B cell (primary cell): Measurements from ENCODE around the gene ETV2. TPM values are rescaled to one million over a fixed set of nuclear protein-coding genes. Genes with fewer than 3 reads are reported as not detected.

Source experiments
- ATAC-seq: fragments of 200-7000 bp; cut with Tn5 transposase; one replicate; pipeline ENCODE4 v1.10.0; 2021; ENCODE audit warnings: low read depth, mild to moderate bottlenecking, moderate number of reproducible peaks, moderate library complexity
- CTCF ChIA-PET: fragments of 350-600 bp; sonication (Branson Sonifier 250); formaldehyde crosslinking; loops from one replicate; lab custom pipeline; 2021; ENCODE audit warnings: antibody characterized with exemption, inconsistent platforms; lab: Charles Lee
- POLR2A ChIA-PET: fragments of 350-600 bp; sonication (Branson Sonifier 250); formaldehyde crosslinking; loops from one replicate; lab custom pipeline; 2021; ENCODE audit warnings: antibody characterized with exemption; lab: Charles Lee
- DNase-seq: peaks from one replicate; pipeline ENCODE4 v3.0.0; 2013
- H2AFZ ChIP-seq: 2 replicates; pipeline ENCODE4 v1.6.1; 2012; ENCODE audit warnings: mild to moderate bottlenecking, low read depth, low read length; ENCODE audit not compliant: insufficient read depth, poor library complexity, severe bottlenecking
- H3K27ac ChIP-seq, 2 donors: 1 replicate in 1 of 2; 2 replicates in 1 of 2; pipeline ENCODE4 v1.5.1; 2012 to 2013; ENCODE audit warnings: low read length in 2 of 2, mild to moderate bottlenecking in 2 of 2, moderate library complexity in 1 of 2
- H3K27me3 ChIP-seq, 4 experiments: fragments of 200-600 bp in 1 of 4; sonication (generic) in 1 of 4; replicated peaks in 1 of 4; 1 replicate in 2 of 4; 2 replicates in 2 of 4; pipeline versions ENCODE4 v1.6.1 to v1.7.0; 2013 to 2016; ENCODE audit warnings: low read length in 3 of 4, mild to moderate bottlenecking in 2 of 4, mixed read lengths in 1 of 4, moderate library complexity in 1 of 4; ENCODE audit not compliant: insufficient read depth in 4 of 4, control insufficient read depth in 3 of 4; ENCODE audit errors: control extremely low read depth in 1 of 4
- H3K36me3 ChIP-seq, 2 experiments: replicated peaks in 1 of 2; 1 replicate in 1 of 2; 2 replicates in 1 of 2; pipeline versions ENCODE4 v1.6.1 to v1.7.1; 2013; ENCODE audit warnings: low read length in 1 of 2; ENCODE audit not compliant: insufficient read depth in 2 of 2, control insufficient read depth in 1 of 2; ENCODE audit errors: control extremely low read depth in 1 of 2, extremely low read depth in 1 of 2
- H3K4me1 ChIP-seq, 2 donors: fragments of 200-600 bp in 1 of 2; sonication (generic) in 1 of 2; 1 replicate in 1 of 2; 2 replicates in 1 of 2; pipeline versions ENCODE4 v1.5.1 to v1.6.1; 2013 to 2017; ENCODE audit warnings: low read length in 2 of 2; ENCODE audit not compliant: control insufficient read depth in 2 of 2, insufficient read depth in 2 of 2
- H3K4me2 ChIP-seq: replicated peaks from 2 replicates; pipeline ENCODE3; 2012; ENCODE audit warnings: mild to moderate bottlenecking, low read depth, low read length; ENCODE audit not compliant: poor library complexity, severe bottlenecking
- H3K4me3 ChIP-seq, 5 experiments: fragments of 200-600 bp in 1 of 5; sonication (generic) in 1 of 5; 1 replicate in 3 of 5; 2 replicates in 2 of 5; pipeline versions ENCODE4 v1.5.1 to v1.7.0; 2011 to 2016; ENCODE audit warnings: low read length in 4 of 5, mild to moderate bottlenecking in 4 of 5, low read depth in 2 of 5, control low read depth in 1 of 5, moderate library complexity in 1 of 5; ENCODE audit not compliant: insufficient read depth in 1 of 5; ENCODE audit errors: control extremely low read depth in 1 of 5, extremely low read depth in 1 of 5
- H3K79me2 ChIP-seq: fragments of 200-600 bp; sonication (generic); one replicate; pipeline ENCODE4 v1.6.0; 2016; ENCODE audit warnings: low read length; ENCODE audit not compliant: control insufficient read depth, insufficient read depth
- H3K9ac ChIP-seq: fragments of 200-600 bp; sonication (generic); 2 replicates; pipeline ENCODE4 v1.6.1; 2017; ENCODE audit warnings: mild to moderate bottlenecking, low read length, moderate library complexity
- H3K9me3 ChIP-seq, 3 donors: one replicate each; pipeline versions ENCODE4 v1.6.1 to v1.7.1; 2013; ENCODE audit warnings: low read length in 2 of 3; ENCODE audit not compliant: control insufficient read depth in 2 of 3, insufficient read depth in 1 of 3; ENCODE audit errors: control extremely low read depth in 1 of 3
- H4K20me1 ChIP-seq: 2 replicates; pipeline ENCODE4 v1.6.0; 2012; ENCODE audit warnings: mild to moderate bottlenecking, low read length; ENCODE audit not compliant: insufficient read depth, control insufficient read depth, poor library complexity, severe bottlenecking
- H3K27ac Mint-ChIP-seq: one replicate; pipeline ENCODE4 v1.8.0; 2021; ENCODE audit warnings: mixed read lengths
- H3K27me3 Mint-ChIP-seq: one replicate; pipeline ENCODE4 v1.8.0; 2021; ENCODE audit warnings: mixed read lengths
- H3K4me1 Mint-ChIP-seq: one replicate; pipeline ENCODE4 v1.8.0; 2021; ENCODE audit warnings: mixed read lengths
- H3K4me3 Mint-ChIP-seq: one replicate; pipeline ENCODE4 v1.8.0; 2021; ENCODE audit warnings: mixed read lengths
- H3K9me3 Mint-ChIP-seq: one replicate; pipeline ENCODE4 v1.8.0; 2022; ENCODE audit warnings: mixed read lengths; ENCODE audit not compliant: insufficient read depth
- EZH2 ChIP-seq: IDR thresholded peaks from 2 replicates; pipeline ENCODE4 v1.6.1; 2012; ENCODE audit warnings: borderline replicate concordance, low read depth, mild to moderate bottlenecking, moderate library complexity, low read length; ENCODE audit not compliant: insufficient read depth, poor library complexity, severe bottlenecking
- WGBS: methylation state at CpG from one replicate; pipeline ENCODE4 v1.1.5; 2013; ENCODE audit warnings: missing lambda C conversion rate; ENCODE audit not compliant: insufficient coverage; 5-methylcytosine and 5-hydroxymethylcytosine counted together
- intact Hi-C: fragments of 100-400 bp; cut with micrococcal nuclease; formaldehyde crosslinking; loops from one replicate; pipeline ENCODE4 v1.10.0; 2022
- polyA plus RNA-seq: library from polyadenylated mRNA; depleted of rRNA; stranded (reverse); fragments of >200 nt; gene quantifications from 2 replicates; pipeline ENCODE4 v1.2.3, GENCODE V29; 2012
- total RNA-seq, 2 donors: library from RNA; stranded (reverse); fragments of 120-200 nt in 1 of 2; gene quantifications; 1 replicate in 1 of 2; 2 replicates in 1 of 2; pipeline versions ENCODE4 v1.2.3 to v1.2.4, GENCODE V29; 2013 to 2022
- TF ChIP-seq, protein P1 (sequence below): fragments of 200-600 bp; IDR thresholded peaks from one replicate; pipeline ENCODE4 v1.8.0; 2022; ENCODE audit warnings: antibody characterized with exemption, mild to moderate bottlenecking

ETV2 gene
- total and polyA plus RNA-seq, 2 donors (not counting 1 experiment from before 2014, with no cell fraction given), result 0.42 to 0.49 TPM

DNA sequence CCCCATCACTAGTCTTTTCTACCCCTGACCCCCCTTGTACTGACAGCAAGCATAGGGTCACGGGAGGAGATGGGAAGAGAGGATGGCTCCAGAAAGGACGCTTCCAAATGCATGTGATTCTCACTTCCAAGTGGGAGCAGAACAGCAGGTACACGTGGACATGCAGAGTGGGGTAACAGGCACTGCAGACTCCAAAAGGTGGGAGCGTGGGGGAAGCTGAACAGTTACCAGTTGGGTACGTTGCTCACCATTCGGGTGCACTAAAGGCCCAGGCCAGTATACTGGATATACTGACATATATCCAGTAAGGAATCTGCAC lies 2.3 kb upstream of the ETV2 start:
- 88% methylated on average over 4 of the region's 6 CpGs for WGBS
- H3K4me1 Mint-ChIP-seq, result peaks cover 13% of the 10 kb centered on the region
- POLR2A ChIA-PET, result no interaction called here
- ATAC-seq, result no peak
- CTCF ChIA-PET, result no interaction called here
- DNase-seq, result no peak
- Histone ChIP-seq H3K36me3 (peaks cover 1 to 30% of the 10 kb centered on the region in 2 experiments), H3K79me2 (no peaks in the 10 kb centered on the region), H4K20me1 (no peaks in the 10 kb centered on the region), H3K4me1 (peaks cover 14 to 27% of the 10 kb centered on the region in 2 donors), H2AFZ (no peak overlapping the region), H3K27me3 (no peaks in the 10 kb centered on the region), H3K4me2 (no peak overlapping the region), H3K4me3 (no peak overlapping the region), H3K27ac (no peak overlapping the region), H3K9me3 (no peaks in the 10 kb centered on the region), H3K9ac (no peak overlapping the region)
- intact Hi-C loops, result no loop called here
- H3K4me3 Mint-ChIP-seq, result no peak overlapping the region
- no peaks in the 10 kb centered on the region for H3K27me3 Mint-ChIP-seq
- H3K27ac Mint-ChIP-seq, result no peak overlapping the region
- TF ChIP-seq EZH2, result no peak
- TF ChIP-seq, protein P1, sequence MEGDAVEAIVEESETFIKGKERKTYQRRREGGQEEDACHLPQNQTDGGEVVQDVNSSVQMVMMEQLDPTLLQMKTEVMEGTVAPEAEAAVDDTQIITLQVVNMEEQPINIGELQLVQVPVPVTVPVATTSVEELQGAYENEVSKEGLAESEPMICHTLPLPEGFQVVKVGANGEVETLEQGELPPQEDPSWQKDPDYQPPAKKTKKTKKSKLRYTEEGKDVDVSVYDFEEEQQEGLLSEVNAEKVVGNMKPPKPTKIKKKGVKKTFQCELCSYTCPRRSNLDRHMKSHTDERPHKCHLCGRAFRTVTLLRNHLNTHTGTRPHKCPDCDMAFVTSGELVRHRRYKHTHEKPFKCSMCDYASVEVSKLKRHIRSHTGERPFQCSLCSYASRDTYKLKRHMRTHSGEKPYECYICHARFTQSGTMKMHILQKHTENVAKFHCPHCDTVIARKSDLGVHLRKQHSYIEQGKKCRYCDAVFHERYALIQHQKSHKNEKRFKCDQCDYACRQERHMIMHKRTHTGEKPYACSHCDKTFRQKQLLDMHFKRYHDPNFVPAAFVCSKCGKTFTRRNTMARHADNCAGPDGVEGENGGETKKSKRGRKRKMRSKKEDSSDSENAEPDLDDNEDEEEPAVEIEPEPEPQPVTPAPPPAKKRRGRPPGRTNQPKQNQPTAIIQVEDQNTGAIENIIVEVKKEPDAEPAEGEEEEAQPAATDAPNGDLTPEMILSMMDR, result no peak
- H3K9me3 Mint-ChIP-seq, result no peaks in the 10 kb centered on the region

DNA sequence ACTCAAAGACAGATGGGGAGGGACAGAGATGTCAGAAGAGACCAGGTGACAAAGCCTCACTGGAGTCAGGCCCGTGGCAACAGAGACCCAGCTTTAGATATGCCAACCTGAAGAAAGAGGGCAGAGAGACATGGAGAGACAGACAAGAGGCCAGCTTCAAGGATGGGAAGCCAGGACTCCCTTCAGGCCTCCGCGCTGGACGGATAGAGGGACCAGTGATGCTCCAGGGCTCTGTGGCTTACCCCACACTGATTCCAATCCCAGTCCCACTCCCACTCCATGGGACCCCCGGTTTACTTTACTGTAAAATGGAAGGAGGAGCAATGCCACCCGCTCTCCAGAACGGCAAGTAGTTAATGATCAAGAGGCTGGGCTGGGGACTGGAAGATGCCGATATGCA lies 1.7 kb upstream of the ETV2 start:
- Histone ChIP-seq H2AFZ (no peak overlapping the region), H3K27ac (no peak overlapping the region), H4K20me1 (no peaks in the 10 kb centered on the region), H3K79me2 (no peaks in the 10 kb centered on the region), H3K9me3 (no peaks in the 10 kb centered on the region), H3K9ac (no peak overlapping the region), H3K4me2 (no peak overlapping the region), H3K36me3 (peaks cover 1 to 27% of the 10 kb centered on the region in 2 experiments), H3K4me1 (peaks cover 14 to 31% of the 10 kb centered on the region in 2 donors), H3K27me3 (no peaks in the 10 kb centered on the region), H3K4me3 (no peak overlapping the region)
- DNase-seq (no peak), ATAC-seq (no peak)
- intact Hi-C loops, result loop anchor here (10.0 kb wide), 2 partner anchors 475 to 1955 kb away; partner anchors contain the start of genes OVOL3, POLR2I, TBCB and ZNF540
- POLR2A ChIA-PET, result no interaction called here
- Mint-ChIP-seq H3K27me3 (no peaks in the 10 kb centered on the region), H3K9me3 (no peaks in the 10 kb centered on the region), H3K27ac (no peak overlapping the region), H3K4me1 (peaks cover 18% of the 10 kb centered on the region), H3K4me3 (no peak overlapping the region)
- WGBS, result 57% methylated on average over 1 of the region's 8 CpGs
- no peak for TF ChIP-seq EZH2
- TF ChIP-seq, protein P1, result no peak
- CTCF ChIA-PET, result interaction anchor here (1.0 kb wide), 1 partner anchor 27 kb away, joined by 3 read pairs; the partner anchor contains the start of gene HAUS5
